OCI-LY3 (cell line): ENCODE results near the gene PDGFA.

Experiments used
- H2AFZ ChIP-seq: fragments of 200-600, 300-600 bp; shearing (Covaris generic); 2 replicates; pipeline ENCODE4 v1.6.0; 2014; ENCODE audit warnings: antibody characterized with exemption, low read depth, low read length
- H3K27ac ChIP-seq: fragments of 200-600, 300-600 bp; sonication (generic); 2 replicates; pipeline ENCODE4 v1.5.1; 2014; ENCODE audit warnings: mild to moderate bottlenecking, low read length, moderate library complexity, mixed read lengths
- H3K27me3 ChIP-seq: fragments of 200-600, 300-600 bp; sonication (generic); 2 replicates; pipeline ENCODE4 v1.6.1; 2014; ENCODE audit warnings: low read depth, low read length, mixed read lengths
- H3K36me3 ChIP-seq: fragments of 200-600, 300-600 bp; sonication (generic); replicated peaks from 2 replicates; pipeline ENCODE3; 2014; ENCODE audit warnings: low read depth, low read length, mixed read lengths
- H3K4me1 ChIP-seq: fragments of 300-600, 200-600 bp; sonication (generic); 2 replicates; pipeline ENCODE4 v1.6.1; 2014; ENCODE audit warnings: low read length, mixed read lengths
- H3K4me2 ChIP-seq: fragments of 200-600, 300-600 bp; sonication (generic); 2 replicates; pipeline ENCODE4 v1.6.1; 2014; ENCODE audit warnings: low read length, mixed read lengths
- H3K4me3 ChIP-seq: fragments of 300-600, 200-600 bp; sonication (generic); 2 replicates; pipeline ENCODE4 v1.5.1; 2014; ENCODE audit warnings: antibody characterized with exemption, mild to moderate bottlenecking, low read length, moderate library complexity
- H3K79me2 ChIP-seq: fragments of 300-600, 200-600 bp; shearing (Covaris generic); 2 replicates; pipeline ENCODE4 v1.6.1; 2014; ENCODE audit warnings: mild to moderate bottlenecking, low read length, mixed read lengths
- H3K9ac ChIP-seq: fragments of 300-600, 200-600 bp; shearing (Covaris generic); 2 replicates; pipeline ENCODE4 v1.6.0; 2014; ENCODE audit warnings: mild to moderate bottlenecking, low read length, moderate library complexity
- H3K9me3 ChIP-seq: fragments of 200-600, 300-600 bp; shearing (Covaris generic); 2 replicates; pipeline ENCODE4 v1.6.1; 2014; ENCODE audit warnings: low read length, mixed read lengths; ENCODE audit not compliant: insufficient read depth
- H4K20me1 ChIP-seq: fragments of 200-600, 300-600 bp; sonication (generic); 2 replicates; pipeline ENCODE4 v1.6.1; 2016; ENCODE audit warnings: low read length, mixed read lengths; ENCODE audit not compliant: insufficient read depth
- CTCF ChIP-seq: fragments of 200-600, 300-600 bp; sonication (generic); IDR thresholded peaks from 2 replicates; pipeline ENCODE4 v1.5.1; 2014; ENCODE audit warnings: antibody characterized with exemption, low read length, low read depth
- EZH2phosphoT487 ChIP-seq: fragments of 200-600 bp; shearing (Covaris generic); IDR thresholded peaks from 2 replicates; pipeline ENCODE4 v1.6.1; 2018; ENCODE audit warnings: antibody characterized with exemption, mixed run types, low read depth

Gene PDGFA

GRCh38 chr7:457814-458510, 61.7 kb downstream of the PDGFA start:
- Histone ChIP-seq H3K9ac (no peak overlapping the region), H3K27me3 (no peaks in the 10 kb centered on the region), H3K9me3 (no peaks in the 10 kb centered on the region), H4K20me1 (no peaks in the 10 kb centered on the region), H3K4me3 (no peak overlapping the region), H3K36me3 (no peaks in the 10 kb centered on the region), H3K4me1 (peaks cover 3% of the 10 kb centered on the region; the same call in 1 of the 2 replicates), H3K27ac (no peak overlapping the region), H3K79me2 (no peaks in the 10 kb centered on the region), H2AFZ (no peak overlapping the region), H3K4me2 (no peak overlapping the region)
- no peak for TF ChIP-seq EZH2phosphoT487
- no peak for TF ChIP-seq CTCF

- Histone ChIP-seq H3K4me2 (no peak overlapping the region), H2AFZ (no peak overlapping the region)
- TF ChIP-seq CTCF (no peak), EZH2phosphoT487 (no peak)
Observed at GRCh38 chr7:455110-455928, 64.3 kb downstream of the PDGFA start.

GRCh38 chr7:454356-455109, 65.1 kb downstream of the PDGFA start:
- no peaks in the 10 kb centered on the region for H3K36me3 ChIP-seq
- no peak overlapping the region for H3K4me2 ChIP-seq
- TF ChIP-seq CTCF, result no peak
- TF ChIP-seq EZH2phosphoT487, result no peak
- H3K9ac ChIP-seq, result no peak overlapping the region
- H3K27me3 ChIP-seq, result no peaks in the 10 kb centered on the region
- no peaks in the 10 kb centered on the region for H3K79me2 ChIP-seq
- H3K4me3 ChIP-seq, result no peak overlapping the region
- no peak overlapping the region for H3K27ac ChIP-seq
- no peaks in the 10 kb centered on the region for H3K9me3 ChIP-seq
- peaks cover 10% of the 10 kb centered on the region; the same call in 1 of the 2 replicates for H3K4me1 ChIP-seq
- no peak overlapping the region for H2AFZ ChIP-seq
- H4K20me1 ChIP-seq, result no peaks in the 10 kb centered on the region

More at GRCh38 chr7:455110-455928, 64.3 kb downstream of the PDGFA start:
- Histone ChIP-seq H3K27me3 (no peaks in the 10 kb centered on the region), H3K79me2 (no peaks in the 10 kb centered on the region), H3K9ac (no peak overlapping the region), H3K9me3 (no peaks in the 10 kb centered on the region), H3K27ac (no peak overlapping the region), H4K20me1 (no peaks in the 10 kb centered on the region), H3K4me1 (peaks cover 10% of the 10 kb centered on the region; the same call in 1 of the 2 replicates), H3K4me3 (no peak overlapping the region), H3K36me3 (no peaks in the 10 kb centered on the region)
